Neural progenitor cell (in vitro differentiated cells): ENCODE measurements around the gene SEPTIN12.

ENCODE experiments used
- EZH2 ChIP-seq: fragments of 200-600 bp; sonication (generic); IDR thresholded peaks from 2 replicates; pipeline ENCODE4 v1.6.1; 2017; ENCODE audit warnings: antibody characterized with exemption, mild to moderate bottlenecking, moderate library complexity
- TF ChIP-seq, protein P1 (sequence below): fragments of 200-600 bp; sonication (generic); IDR thresholded peaks from 2 replicates; pipeline ENCODE4 v1.5.1; 2017; ENCODE audit warnings: antibody characterized with exemption, mild to moderate bottlenecking

DNA sequence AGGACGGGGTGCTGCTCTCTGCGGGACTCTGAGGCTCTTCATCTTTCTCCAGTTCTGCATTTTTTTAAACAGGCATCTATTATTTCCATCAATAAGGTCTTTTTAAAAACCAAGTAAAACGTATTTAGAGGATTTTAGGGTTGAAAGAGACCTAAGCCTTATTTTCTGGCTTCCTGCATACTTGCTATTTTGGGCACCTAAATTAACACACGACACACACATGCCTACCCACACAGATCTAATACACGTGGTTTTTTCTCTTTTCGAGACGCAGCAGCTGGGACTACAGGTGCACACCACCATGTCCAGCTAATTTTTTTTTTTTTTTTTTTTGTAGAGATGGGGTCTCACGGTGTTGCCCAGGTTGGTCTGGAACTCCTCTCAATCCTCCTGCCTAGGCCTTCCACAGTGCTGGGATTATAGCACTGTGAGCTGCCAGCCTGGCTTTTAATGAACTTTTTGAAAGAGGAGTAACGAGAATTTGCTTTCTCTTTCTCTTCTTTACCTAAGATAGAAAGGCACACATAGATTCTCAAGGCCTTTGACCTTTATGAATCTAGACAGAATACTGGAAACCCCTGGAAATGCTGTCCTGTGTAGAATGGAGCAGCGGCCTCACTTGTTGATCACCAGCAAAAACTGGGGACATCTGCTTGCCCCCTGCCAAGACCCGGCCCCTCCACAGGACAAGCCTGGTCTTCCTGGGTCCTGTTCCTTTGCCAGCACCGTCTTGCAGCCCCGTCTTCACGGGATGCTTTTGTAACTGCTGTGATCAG, 40.1 kb downstream of the SEPTIN12 start:
- TF ChIP-seq, protein P1, sequence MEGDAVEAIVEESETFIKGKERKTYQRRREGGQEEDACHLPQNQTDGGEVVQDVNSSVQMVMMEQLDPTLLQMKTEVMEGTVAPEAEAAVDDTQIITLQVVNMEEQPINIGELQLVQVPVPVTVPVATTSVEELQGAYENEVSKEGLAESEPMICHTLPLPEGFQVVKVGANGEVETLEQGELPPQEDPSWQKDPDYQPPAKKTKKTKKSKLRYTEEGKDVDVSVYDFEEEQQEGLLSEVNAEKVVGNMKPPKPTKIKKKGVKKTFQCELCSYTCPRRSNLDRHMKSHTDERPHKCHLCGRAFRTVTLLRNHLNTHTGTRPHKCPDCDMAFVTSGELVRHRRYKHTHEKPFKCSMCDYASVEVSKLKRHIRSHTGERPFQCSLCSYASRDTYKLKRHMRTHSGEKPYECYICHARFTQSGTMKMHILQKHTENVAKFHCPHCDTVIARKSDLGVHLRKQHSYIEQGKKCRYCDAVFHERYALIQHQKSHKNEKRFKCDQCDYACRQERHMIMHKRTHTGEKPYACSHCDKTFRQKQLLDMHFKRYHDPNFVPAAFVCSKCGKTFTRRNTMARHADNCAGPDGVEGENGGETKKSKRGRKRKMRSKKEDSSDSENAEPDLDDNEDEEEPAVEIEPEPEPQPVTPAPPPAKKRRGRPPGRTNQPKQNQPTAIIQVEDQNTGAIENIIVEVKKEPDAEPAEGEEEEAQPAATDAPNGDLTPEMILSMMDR = no peak
- TF ChIP-seq EZH2 = no peak
